NCI-H446 (cell line): ENCODE data around the gene XYLT1.
"Not testable (repeated sequence)": the region's sequence is repeated elsewhere in the genome, so short reads cannot be mapped to it uniquely, and the experiment has no call there.

Experiments used
- DNase-seq, 2 experiments: peaks; one replicate each; lab custom pipeline; 2025; lab: John Stamatoyannopoulos, UW

The XYLT1 gene

GRCh38 chr16:17432901-17433576 is 37.7 kb downstream of the XYLT1 start:
- DNase-seq = no peak

- no peak for DNase-seq
These were observed 38.7 kb downstream of the XYLT1 start for GRCh38 chr16:17431968-17432625.

GRCh38 chr16:17431012-17431411 is 39.7 kb downstream of the XYLT1 start:
- no peak for DNase-seq

GRCh38 chr16:17426451-17426850 is 44.3 kb downstream of the XYLT1 start:
- no peak for DNase-seq

- DNase-seq = no peak
These were observed 46.0 kb downstream of the XYLT1 start for GRCh38 chr16:17424771-17425170.

- DNase-seq = no peak
These were observed 47.5 kb downstream of the XYLT1 start for GRCh38 chr16:17423221-17423620.

GRCh38 chr16:17420816-17421215 is 49.9 kb downstream of the XYLT1 start:
- DNase-seq = no peak

GRCh38 chr16:17419266-17419665 is 51.5 kb downstream of the XYLT1 start:
- no peak for DNase-seq

- DNase-seq = no peak
These were observed 53.0 kb downstream of the XYLT1 start for GRCh38 chr16:17417740-17418139.

GRCh38 chr16:17416461-17417311 is 54.1 kb downstream of the XYLT1 start:
- DNase-seq = no peak

GRCh38 chr16:17414916-17415315 is 55.8 kb downstream of the XYLT1 start:
- DNase-seq = no peak

GRCh38 chr16:17414421-17414820 is 56.3 kb downstream of the XYLT1 start:
- DNase-seq = no peak

- no peak for DNase-seq
These were observed 57.3 kb downstream of the XYLT1 start for GRCh38 chr16:17413508-17413907.

- no peak for DNase-seq
These were observed 58.0 kb downstream of the XYLT1 start for GRCh38 chr16:17412791-17413190.

- DNase-seq = no peak
These were observed 58.5 kb downstream of the XYLT1 start for GRCh38 chr16:17412221-17412620.

- no peak for DNase-seq
These were observed 59.5 kb downstream of the XYLT1 start for GRCh38 chr16:17411263-17411662.

- DNase-seq = not testable (repeated sequence)
These were observed 60.4 kb downstream of the XYLT1 start for GRCh38 chr16:17410316-17410715.

- no peak for DNase-seq
These were observed 60.9 kb downstream of the XYLT1 start for GRCh38 chr16:17409894-17410293.

GRCh38 chr16:17408955-17409441 is 61.8 kb downstream of the XYLT1 start:
- DNase-seq = no peak

- no peak for DNase-seq
These were observed 62.5 kb downstream of the XYLT1 start for GRCh38 chr16:17408296-17408695.

- no peak for DNase-seq
These were observed 63.4 kb downstream of the XYLT1 start for GRCh38 chr16:17407321-17407720.

- DNase-seq = no peak
These were observed 65.6 kb downstream of the XYLT1 start for GRCh38 chr16:17404941-17405689.
